Measurements from ENCODE around the gene CLCA4.

GRCh38 chr1:86521522-86521891 is 25.4 kb upstream of the CLCA4 start:
- TF ChIP-seq POLR2A (IDR thresholded peaks at IDR 0.05) (no peak), CTCF (IDR thresholded peaks at IDR 0.05) (no peak), EP300 (IDR thresholded peaks at IDR 0.05) (no peak)

Measured in upper lobe of left lung (tissue), 4 donors.